HepG2 (cell line): ENCODE data around the gene FUCA1. TPM values are rescaled to one million over a fixed set of nuclear protein-coding genes. Genes with fewer than 3 reads are reported as not detected.

Experiments
- AHR ChIP-seq: IDR thresholded peaks from 2 replicates; pipeline ENCODE4 v1.6.1; 2018; ENCODE audit warnings: missing genetic modification reagents, missing compliant biosample characterization
- ATF7-NPFF ChIP-seq: sonication (generic); formaldehyde crosslinking; IDR thresholded peaks from 2 replicates; pipeline ENCODE4 v1.8.1; 2023; ENCODE audit warnings: mild to moderate bottlenecking, low read depth, missing genetic modification reagents, moderate library complexity
- BHLHE40 ChIP-seq: IDR thresholded peaks from 2 replicates; pipeline ENCODE4 v1.6.1; 2011; ENCODE audit warnings: low read length, improper control_type of control experiment
- DNMT1 ChIP-seq: sonication (generic); formaldehyde crosslinking; IDR thresholded peaks from 2 replicates; pipeline ENCODE4 v1.5.1; 2020; ENCODE audit warnings: mild to moderate bottlenecking, missing genetic modification reagents
- ELF1 ChIP-seq: sonication (generic); formaldehyde crosslinking; IDR thresholded peaks from 2 replicates; pipeline ENCODE4 v1.4.0; 2020; ENCODE audit warnings: missing genetic modification reagents
- ELF4 ChIP-seq: sonication (generic); formaldehyde crosslinking; IDR thresholded peaks from 2 replicates; pipeline ENCODE4 v1.5.0; 2020; ENCODE audit warnings: missing genetic modification reagents, mild to moderate bottlenecking, moderate library complexity, borderline replicate concordance
- ERF ChIP-seq: IDR thresholded peaks from 2 replicates; pipeline ENCODE4 v1.6.1; 2018; ENCODE audit warnings: missing biosample characterization, missing genetic modification reagents
- FOXJ3 ChIP-seq: sonication (generic); formaldehyde crosslinking; IDR thresholded peaks from 2 replicates; pipeline ENCODE4 v1.4.0; 2020; ENCODE audit warnings: missing genetic modification reagents, mild to moderate bottlenecking, borderline replicate concordance
- KAT7 ChIP-seq: IDR thresholded peaks from 2 replicates; pipeline ENCODE4 v1.6.1; 2018; ENCODE audit warnings: borderline replicate concordance, missing compliant biosample characterization
- KDM4B ChIP-seq: sonication (generic); formaldehyde crosslinking; IDR thresholded peaks from 2 replicates; pipeline ENCODE4 v1.4.0; 2020; ENCODE audit warnings: missing genetic modification reagents
- KLF13 ChIP-seq: sonication (generic); formaldehyde crosslinking; IDR thresholded peaks from 2 replicates; pipeline ENCODE4 v1.4.0; 2020; ENCODE audit warnings: mild to moderate bottlenecking, missing genetic modification reagents
- MTF1 ChIP-seq: sonication (generic); formaldehyde crosslinking; IDR thresholded peaks from 2 replicates; pipeline ENCODE4 v1.5.0; 2020; ENCODE audit warnings: missing genetic modification reagents
- RAD51 ChIP-seq: fragments of 450-650 bp; IDR thresholded peaks from 2 replicates; pipeline ENCODE4 v1.6.1; 2016; ENCODE audit warnings: borderline replicate concordance
- RNF219 ChIP-seq: sonication (generic); formaldehyde crosslinking; IDR thresholded peaks from 2 replicates; pipeline ENCODE4 v1.5.0; 2020; ENCODE audit warnings: mild to moderate bottlenecking, missing genetic modification reagents
- SNAI1 ChIP-seq: sonication (generic); formaldehyde crosslinking; IDR thresholded peaks from 2 replicates; pipeline ENCODE4 v1.5.0; 2020; ENCODE audit warnings: mild to moderate bottlenecking, missing genetic modification reagents, borderline replicate concordance
- SNAPC2 ChIP-seq: sonication (generic); formaldehyde crosslinking; IDR thresholded peaks from 2 replicates; pipeline ENCODE4 v1.8.1; 2022; ENCODE audit warnings: mild to moderate bottlenecking, missing genetic modification reagents
- SRY ChIP-seq: sonication (generic); formaldehyde crosslinking; IDR thresholded peaks from 2 replicates; pipeline ENCODE4 v1.8.0; 2022; ENCODE audit warnings: mild to moderate bottlenecking, missing genetic modification reagents
- ZNF136 ChIP-seq: sonication (generic); formaldehyde crosslinking; IDR thresholded peaks from 2 replicates; pipeline ENCODE4 v1.8.1; 2022; ENCODE audit warnings: low read depth, mild to moderate bottlenecking, moderate library complexity, missing genetic modification reagents
- ZNF556 ChIP-seq: sonication (generic); formaldehyde crosslinking; IDR thresholded peaks from 2 replicates; pipeline ENCODE4 v1.4.0; 2020; ENCODE audit warnings: mild to moderate bottlenecking, missing genetic modification reagents, borderline replicate concordance
- ZNF577 ChIP-seq: sonication (generic); formaldehyde crosslinking; IDR thresholded peaks from 2 replicates; pipeline ENCODE4 v1.4.0; 2020; ENCODE audit warnings: mild to moderate bottlenecking, low read depth, missing genetic modification reagents, borderline replicate concordance
- ZNF703 ChIP-seq: sonication (generic); formaldehyde crosslinking; IDR thresholded peaks from 2 replicates; pipeline ENCODE4 v1.5.1; 2020; ENCODE audit warnings: missing genetic modification reagents, mild to moderate bottlenecking, moderate library complexity, borderline replicate concordance
- ZNF737 ChIP-seq: sonication (generic); formaldehyde crosslinking; IDR thresholded peaks from 2 replicates; pipeline ENCODE4 v1.5.0; 2020; ENCODE audit warnings: missing genetic modification reagents, mild to moderate bottlenecking, borderline replicate concordance
- polyA plus RNA-seq, 8 experiments: library from polyadenylated mRNA; depleted of rRNA in 3 of 8; stranded (reverse) in 7 of 8; unstranded in 1 of 8; fragments of >200 nt; fragmentation: Illumina TruSeq in 4 of 8; extraction: Trizol in 4 of 8; gene quantifications; 2 replicates each; pipeline versions ENCODE4 v1.2.1 to v1.2.3, GENCODE V29; 2011 to 2016; ENCODE audit warnings: low read depth in 4 of 8, missing spikeins in 1 of 8, mixed read lengths in 1 of 8; ENCODE audit not compliant: insufficient read depth in 1 of 8
- total RNA-seq, 5 experiments: library from RNA; depleted of rRNA; stranded (reverse); fragments of >200 nt; fragmentation: Illumina TruSeq; extraction: Trizol; gene quantifications; 2 replicates each; pipeline ENCODE4 v1.2.3, GENCODE V29; 2016; ENCODE audit warnings: low read depth in 1 of 5
- TF ChIP-seq, protein P1 (sequence below): sonication (generic); formaldehyde crosslinking; IDR thresholded peaks from 2 replicates; pipeline ENCODE4 v1.5.1; 2020; ENCODE audit warnings: mild to moderate bottlenecking, missing genetic modification reagents
- TF ChIP-seq, protein P2 (sequence below): IDR thresholded peaks from 2 replicates; pipeline ENCODE4 v1.6.1; 2016; ENCODE audit warnings: missing compliant biosample characterization, missing genetic modification reagents, borderline replicate concordance

The FUCA1 gene
- total and polyA plus RNA-seq, 2 of the 13 experiments (the other 11 are each of a cell fraction or from before 2014, with no cell fraction given): 32.7 to 33.6 TPM

- no peak for TF ChIP-seq DNMT1 (CRISPR knock-in tag)
- TF ChIP-seq RNF219 (CRISPR knock-in tag): no peak
- TF ChIP-seq, protein P1, sequence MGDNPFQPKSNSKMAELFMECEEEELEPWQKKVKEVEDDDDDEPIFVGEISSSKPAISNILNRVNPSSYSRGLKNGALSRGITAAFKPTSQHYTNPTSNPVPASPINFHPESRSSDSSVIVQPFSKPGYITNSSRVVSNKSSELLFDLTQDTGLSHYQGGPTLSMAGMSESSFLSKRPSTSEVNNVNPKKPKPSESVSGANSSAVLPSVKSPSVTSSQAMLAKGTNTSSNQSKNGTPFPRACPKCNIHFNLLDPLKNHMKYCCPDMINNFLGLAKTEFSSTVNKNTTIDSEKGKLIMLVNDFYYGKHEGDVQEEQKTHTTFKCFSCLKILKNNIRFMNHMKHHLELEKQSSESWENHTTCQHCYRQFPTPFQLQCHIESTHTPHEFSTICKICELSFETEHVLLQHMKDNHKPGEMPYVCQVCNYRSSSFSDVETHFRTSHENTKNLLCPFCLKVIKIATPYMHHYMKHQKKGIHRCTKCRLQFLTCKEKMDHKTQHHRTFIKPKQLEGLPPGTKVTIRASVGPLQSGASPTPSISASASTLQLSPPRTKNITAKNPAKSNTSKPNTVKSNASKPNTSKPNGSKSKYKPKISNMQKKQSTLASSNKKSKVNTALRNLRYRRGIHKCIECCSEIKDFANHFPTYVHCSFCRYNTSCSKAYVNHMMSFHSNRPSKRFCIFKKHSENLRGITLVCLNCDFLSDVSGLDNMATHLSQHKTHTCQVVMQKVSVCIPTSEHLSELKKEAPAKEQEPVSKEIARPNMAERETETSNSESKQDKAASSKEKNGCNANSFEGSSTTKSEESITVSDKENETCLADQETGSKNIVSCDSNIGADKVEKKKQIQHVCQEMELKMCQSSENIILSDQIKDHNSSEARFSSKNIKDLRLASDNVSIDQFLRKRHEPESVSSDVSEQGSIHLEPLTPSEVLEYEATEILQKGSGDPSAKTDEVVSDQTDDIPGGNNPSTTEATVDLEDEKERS (CRISPR knock-in tag): no peak
- TF ChIP-seq SNAI1 (CRISPR knock-in tag): no peak
- TF ChIP-seq BHLHE40: 0 out of 2 replicates have a peak, but pooled peaks have one; percentile 38
- no peak for TF ChIP-seq SNAPC2 (CRISPR knock-in tag)
- TF ChIP-seq ZNF703 (CRISPR knock-in tag): no peak
- TF ChIP-seq MTF1 (CRISPR knock-in tag): no peak
- no peak for TF ChIP-seq ELF4
- no peak for TF ChIP-seq KDM4B
- TF ChIP-seq FOXJ3 (CRISPR knock-in tag): no peak
- TF ChIP-seq ZNF737 (CRISPR knock-in tag): no peak
- no peak for TF ChIP-seq KAT7 (CRISPR knock-in tag)
- TF ChIP-seq ZNF556 (CRISPR knock-in tag): no peak
- no peak for TF ChIP-seq RAD51
- TF ChIP-seq, protein P2, sequence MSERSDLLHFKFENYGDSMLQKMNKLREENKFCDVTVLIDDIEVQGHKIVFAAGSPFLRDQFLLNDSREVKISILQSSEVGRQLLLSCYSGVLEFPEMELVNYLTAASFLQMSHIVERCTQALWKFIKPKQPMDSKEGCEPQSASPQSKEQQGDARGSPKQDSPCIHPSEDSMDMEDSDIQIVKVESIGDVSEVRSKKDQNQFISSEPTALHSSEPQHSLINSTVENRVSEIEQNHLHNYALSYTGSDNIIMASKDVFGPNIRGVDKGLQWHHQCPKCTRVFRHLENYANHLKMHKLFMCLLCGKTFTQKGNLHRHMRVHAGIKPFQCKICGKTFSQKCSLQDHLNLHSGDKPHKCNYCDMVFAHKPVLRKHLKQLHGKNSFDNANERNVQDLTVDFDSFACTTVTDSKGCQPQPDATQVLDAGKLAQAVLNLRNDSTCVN (CRISPR knock-in tag): peak; percentile 24; the same call in 1 of the 2 replicates
- TF ChIP-seq ZNF136: no peak
- 0 out of 2 replicates have a peak, but pooled peaks have one; percentile 32 for TF ChIP-seq ELF1 (CRISPR knock-in tag)
- TF ChIP-seq ZNF577 (CRISPR knock-in tag): no peak
- TF ChIP-seq SRY (CRISPR knock-in tag): no peak
- TF ChIP-seq AHR (CRISPR knock-in tag): no peak
- TF ChIP-seq ATF7-NPFF: 0 out of 2 replicates have a peak, but pooled peaks have one; percentile 37
- TF ChIP-seq KLF13 (CRISPR knock-in tag): no peak
- TF ChIP-seq ERF: peak; percentile 21; the same call in 1 of the 2 replicates
Measured at GRCh38 chr1:23916209-23917131, 48.4 kb upstream of the FUCA1 start (continued).
